Activated CD4-positive, alpha-beta T cell treated with anti-CD3 and anti-CD28 coated beads, Interleukin-2, Interleukin-4, amounts not matched to agents 100 ng/mL and 50 ng/mL, durations not matched to agents 16 hours and 8 hours (primary cell): ENCODE results near the gene TCFL5.

Source experiments
- DNase-seq: peaks from one replicate; pipeline ENCODE4 v3.0.0-alpha.2; 2020; ENCODE audit warnings: low spot score

The TCFL5 gene

GRCh38 chr20:62880147-62880934 is 18.7 kb upstream of the TCFL5 start:
- DNase-seq = no peak

DNA sequence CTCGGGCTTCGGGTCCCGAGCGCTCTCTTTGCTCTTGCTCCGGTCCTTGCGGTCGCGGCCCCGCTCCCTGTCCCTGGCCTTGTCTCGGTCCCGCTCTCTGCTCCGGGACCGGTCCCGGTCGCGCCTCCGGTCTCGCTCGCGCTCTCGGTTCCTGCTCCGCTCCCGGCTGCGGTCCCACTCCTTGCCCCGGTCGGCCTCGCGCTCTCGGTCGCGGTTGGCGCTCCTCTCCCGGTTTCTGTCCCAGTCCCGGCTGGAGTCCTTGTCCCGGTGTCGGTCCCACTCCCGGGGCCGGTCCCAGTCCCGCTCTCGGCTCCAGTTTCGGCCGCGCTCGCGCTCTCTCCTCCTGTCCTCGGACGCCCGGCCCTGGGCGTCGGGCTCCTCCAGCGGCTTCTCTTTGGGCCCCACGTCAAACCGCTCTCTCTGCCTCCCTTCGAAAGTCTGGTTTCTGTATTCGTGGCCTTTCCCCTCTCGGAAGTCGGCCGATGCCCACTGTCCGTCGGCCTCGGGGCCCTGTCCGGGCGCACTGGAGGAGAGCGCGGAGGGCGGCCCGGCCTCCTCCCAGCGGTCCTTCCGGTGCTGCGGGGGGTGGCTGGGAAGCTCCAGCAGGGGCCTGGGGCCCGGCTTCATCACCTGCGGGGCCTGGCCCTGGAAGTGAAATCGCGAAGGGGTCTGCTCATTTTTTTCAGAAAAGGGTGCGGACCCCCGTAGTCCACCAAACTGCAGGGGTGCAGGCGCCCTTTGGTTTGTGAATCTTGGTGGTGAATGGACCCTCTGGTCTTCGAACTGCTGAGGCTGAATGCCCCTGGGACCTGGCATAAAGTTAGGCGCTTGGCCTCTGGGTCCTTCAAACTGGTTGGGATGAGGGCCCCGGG is 17.9 kb upstream of the TCFL5 start:
- no peak for DNase-seq

DNA sequence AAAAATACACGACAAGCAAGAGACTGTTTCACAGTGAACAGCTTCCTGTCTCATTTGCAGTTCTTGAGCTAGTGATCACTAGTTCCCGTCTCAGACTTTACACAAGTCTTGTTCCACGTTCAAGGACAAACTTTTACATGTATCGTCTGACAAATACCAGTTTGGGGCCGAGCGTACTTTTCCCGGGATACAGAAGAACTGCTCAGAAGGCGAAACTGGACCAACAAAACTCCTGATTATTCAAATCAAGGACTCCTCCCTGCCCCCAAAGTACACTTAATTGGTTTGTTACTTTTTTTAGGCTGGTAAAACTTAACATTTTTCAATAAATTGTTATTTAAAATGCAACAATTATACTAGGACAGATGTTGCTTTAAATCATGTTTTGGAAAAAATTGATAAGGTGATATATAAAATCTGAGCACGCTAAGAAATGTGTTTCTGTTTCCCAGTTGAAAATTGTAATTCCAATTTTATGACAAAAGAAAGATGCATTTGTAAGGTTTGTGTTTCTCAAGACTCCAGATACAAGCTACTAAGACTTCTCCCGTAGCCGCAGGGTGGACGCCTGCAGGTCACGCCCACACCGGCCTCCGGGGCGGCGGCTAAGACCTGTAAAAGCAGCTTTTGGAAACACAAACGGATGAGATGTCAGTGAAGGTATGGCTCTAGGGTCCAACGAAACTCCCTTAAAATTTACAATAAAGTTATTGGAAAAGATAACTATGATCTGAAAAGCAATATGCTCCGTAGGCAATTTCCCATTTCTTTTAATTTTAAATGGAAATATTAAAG is 16.8 kb upstream of the TCFL5 start:
- no peak for DNase-seq

GRCh38 chr20:62876902-62877816 is 15.5 kb upstream of the TCFL5 start:
- DNase-seq = no peak

DNA sequence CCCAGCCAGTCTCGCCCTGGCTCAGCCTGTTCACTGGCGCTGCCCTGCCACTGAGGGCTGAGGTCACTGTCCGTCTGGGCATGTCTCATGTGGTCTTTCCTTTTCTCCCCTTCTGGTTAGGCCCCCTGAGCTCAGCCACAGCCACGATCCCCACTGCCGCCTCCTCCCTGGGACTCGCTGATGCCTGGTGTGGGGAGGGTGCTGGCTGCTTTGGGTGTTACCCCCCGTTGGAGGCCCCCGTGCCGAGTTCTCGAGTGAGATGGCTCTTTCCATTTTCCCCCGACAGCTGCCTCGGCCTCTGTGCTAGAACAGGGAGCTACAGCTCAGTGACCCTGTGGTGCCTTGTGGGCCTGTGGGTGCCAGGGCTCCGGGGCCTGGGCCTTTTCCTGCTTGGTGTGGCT is 14.9 kb upstream of the TCFL5 start:
- no peak for DNase-seq

GRCh38 chr20:62875419-62876361 is 14.1 kb upstream of the TCFL5 start:
- no peak for DNase-seq

DNA sequence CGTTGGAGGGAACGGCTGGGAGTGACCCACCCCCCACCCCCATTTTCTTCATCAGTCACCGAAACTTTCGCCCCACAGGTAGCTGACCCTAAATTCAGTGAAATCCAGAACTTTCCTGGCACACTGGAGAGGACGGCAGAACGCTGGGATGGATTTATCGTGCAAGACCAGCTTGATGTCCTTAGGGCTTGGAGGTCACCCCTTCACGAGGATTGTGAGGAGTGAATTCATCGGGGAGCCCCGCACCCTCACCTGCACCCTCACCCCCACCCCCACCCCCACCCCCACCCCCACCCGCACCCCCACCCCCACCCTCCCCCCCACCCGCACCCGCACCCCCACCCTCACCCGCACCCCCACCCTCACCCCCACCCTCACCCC is 13.3 kb upstream of the TCFL5 start:
- no peak for DNase-seq

GRCh38 chr20:62873681-62874031 is 12.0 kb upstream of the TCFL5 start:
- DNase-seq = peak; percentile 22

DNA sequence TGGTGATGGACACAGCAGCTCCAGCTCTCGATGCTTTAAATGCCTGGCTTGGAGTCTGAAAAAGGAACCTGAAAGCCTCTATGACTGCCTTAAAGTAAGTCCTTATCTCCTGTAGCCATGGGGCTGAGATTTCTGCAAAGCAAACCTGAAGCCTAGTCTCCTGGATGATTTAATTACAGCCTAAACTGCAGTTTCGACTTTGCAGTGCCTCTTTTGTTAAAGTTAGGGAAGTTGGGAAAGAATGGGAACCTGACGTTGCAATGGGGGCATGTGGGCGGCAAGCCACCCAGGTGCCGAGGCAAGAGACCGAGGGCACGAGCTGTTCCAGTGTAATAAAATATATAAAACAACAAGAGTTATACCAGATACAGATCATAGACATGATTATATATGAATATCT is 11.7 kb upstream of the TCFL5 start:
- no peak for DNase-seq

GRCh38 chr20:62872862-62873261 is 11.2 kb upstream of the TCFL5 start:
- no peak for DNase-seq

DNA sequence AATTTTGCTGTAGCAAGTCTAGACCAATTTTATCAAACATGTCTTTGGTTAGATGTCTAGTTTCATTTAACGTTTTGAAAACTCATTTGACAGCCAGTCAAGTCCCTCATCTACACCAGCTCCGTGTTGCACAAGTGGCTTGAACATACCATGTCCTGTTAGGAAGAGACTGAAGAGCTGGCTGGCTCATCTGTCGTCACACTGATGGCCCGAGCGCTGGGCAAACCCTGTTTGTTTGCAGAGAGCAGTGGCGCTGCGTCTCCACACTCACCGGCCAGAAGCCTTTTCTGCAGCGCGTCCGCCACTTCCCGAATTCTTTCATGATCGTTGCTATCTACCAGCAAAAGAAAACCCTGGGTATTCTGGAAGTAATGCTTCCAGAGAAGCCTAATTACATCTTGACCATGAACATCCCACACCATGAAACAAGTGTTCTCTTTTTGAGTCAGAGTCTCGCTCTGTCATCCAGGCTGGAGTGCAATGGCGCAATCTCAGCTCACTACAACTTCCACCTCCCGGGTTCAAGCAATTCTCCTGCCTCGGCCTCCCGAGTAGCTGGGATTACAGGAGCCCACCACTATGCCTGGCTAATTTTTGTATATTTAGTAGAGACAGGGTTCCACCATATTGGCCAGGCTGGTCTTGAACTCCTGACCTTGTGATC is 10.7 kb upstream of the TCFL5 start:
- no peak for DNase-seq

DNA sequence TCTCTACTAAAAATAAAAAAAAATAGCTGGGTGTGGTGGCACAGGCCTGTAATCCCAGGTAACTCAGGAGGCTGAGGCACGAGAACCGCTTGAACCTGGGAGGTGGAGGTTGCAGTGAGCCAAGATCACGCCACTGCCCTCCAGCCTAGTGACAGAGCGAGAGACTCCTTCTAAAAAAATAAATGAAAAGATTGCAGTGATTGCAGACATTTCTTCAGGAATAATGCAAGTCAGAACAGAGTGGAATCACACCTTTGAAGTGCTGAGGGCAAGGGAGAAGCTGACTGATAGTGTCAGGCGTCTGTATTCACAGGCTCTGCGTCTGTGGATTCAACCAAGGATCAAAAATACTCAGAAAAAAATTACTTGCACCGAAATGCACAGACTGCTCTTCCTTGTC is 2.6 kb upstream of the TCFL5 start:
- no peak for DNase-seq

GRCh38 chr20:62860924-62861691 is 514 bp downstream of the TCFL5 start:
- DNase-seq = no peak

DNA sequence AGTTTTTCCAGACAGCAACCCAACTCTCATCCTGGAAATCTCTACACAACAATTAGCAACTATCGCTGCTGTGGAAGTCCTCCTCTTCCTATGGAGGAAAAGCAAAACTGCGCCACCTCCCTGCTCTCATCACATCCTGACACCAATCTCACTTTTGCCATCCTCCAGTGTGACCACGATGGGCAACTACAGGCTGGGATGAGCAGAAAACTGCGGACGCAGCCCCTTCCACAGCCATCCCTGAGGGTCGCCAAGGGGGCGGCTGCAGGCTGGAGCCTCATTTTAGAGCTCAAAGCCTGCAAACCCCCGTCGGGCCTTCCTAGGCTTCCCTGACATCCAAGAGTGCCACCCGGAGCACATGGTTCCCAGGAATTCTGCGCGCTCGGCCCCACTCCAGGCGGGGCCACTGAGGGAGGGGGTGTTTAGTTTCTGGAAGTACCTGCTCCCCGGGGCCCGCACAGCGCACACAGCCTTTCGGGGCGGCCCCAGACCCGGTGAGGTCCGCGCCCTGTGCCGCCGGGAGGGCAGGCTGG is 1.2 kb downstream of the TCFL5 start:
- DNase-seq = no peak

DNA sequence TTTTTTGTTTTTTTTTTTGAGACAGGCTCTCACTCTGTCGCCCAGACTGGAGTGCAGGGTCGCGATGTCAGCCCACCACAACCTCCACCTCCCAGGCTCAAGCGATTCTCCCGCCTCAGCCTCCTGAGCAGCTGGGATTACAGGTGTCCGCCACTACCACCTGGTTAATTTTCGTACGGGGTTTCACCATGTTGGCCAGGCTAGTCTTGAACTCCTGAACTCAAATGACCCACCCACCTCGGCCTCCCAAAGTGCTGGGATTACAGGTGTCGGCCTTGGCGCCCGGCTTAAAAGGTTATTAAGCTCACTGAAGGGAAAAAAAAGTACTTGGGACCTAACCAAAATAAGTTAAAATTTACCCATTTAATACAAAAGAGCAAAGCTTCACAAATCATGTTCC is 1.9 kb downstream of the TCFL5 start:
- no peak for DNase-seq

GRCh38 chr20:62858058-62858830 is 3.4 kb downstream of the TCFL5 start:
- DNase-seq = no peak

DNA sequence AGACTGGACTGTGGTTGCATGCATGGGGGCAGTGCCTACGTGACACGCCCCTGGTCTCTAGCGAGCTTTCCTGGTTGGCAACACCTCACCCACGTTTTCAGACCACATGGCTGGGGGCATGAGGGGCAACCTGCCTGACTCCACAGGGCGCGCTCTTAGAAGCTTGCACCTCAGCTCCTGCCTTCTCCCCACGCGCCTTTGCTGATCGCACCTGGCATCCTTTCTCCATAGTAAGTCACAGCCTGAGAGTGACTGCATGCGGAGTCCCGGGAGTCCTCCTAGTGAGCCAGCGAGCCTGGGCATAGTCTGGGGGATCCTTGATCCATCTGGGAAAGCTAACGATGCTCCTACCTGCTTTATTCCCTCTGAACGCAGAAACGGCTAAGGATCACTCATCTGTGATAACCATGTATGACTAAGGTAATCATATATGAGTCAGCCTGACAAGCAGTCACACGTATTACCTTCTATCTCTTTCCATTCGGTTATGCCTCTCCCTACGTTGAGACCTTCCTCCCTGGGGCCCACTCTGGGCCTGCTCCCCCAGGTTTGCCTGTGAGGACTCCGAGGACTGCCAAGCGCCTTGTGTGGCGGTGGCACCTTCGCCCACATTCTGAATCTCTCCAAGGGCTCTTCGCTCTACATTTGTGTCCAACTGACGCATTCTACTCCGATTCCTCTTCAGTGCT is 4.5 kb downstream of the TCFL5 start:
- DNase-seq = no peak
